Activated naive CD4-positive, alpha-beta T cell treated with anti-CD3 and anti-CD28 coated beads, Interleukin-2, amount 50 U/mL, for 16 hours (primary cell): ENCODE measurements around the gene EIF4E3.
A peak's percentile ranks its signal among the peaks of the same experiment; 100 is the strongest.

ENCODE experiments used
- DNase-seq: peaks from one replicate; pipeline ENCODE4 v3.0.0-alpha.2; 2020

EIF4E3 gene

DNA sequence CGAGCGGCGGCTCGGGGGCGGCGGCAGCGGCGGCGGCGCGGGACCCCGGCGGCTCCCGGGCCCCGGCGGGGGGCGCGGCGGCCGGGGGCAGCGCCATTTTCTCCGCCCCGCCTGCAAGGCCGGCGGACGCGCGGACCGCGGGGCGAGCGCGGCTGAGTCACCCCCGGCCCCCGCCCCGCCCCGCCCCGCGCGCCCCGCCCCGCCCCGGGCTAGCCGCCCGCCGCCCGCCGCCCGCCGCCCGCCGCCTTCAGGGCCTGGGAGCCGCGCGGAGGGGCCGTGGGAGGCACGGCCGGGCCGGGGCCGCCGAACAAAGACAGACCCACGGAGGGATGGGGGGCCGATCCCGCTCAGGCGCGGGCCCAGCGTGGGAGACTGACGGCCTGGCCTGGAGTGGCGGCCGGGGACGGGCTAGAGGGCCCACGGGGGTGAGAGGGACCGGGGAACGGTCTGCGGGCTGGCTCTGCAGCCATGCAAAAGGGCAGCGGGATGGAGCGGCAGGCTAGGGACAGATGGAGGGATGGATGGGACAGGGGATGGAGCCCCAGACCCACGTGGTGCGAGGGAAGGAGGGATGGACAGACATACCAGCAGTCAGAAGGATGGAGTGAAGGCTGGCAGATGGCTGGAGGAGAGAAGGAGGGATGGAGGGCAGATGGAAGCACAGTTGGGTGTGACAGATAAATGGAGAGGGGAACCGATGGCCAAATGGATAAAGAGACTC, at the start of gene EIF4E3:
Gene EIF4E3 (minus strand): TSS at position 132 of the 721 bp plus-strand sequence. CDS start 35 bp downstream, at position 97.
- peak; percentile 42 for DNase-seq

- no peak for DNase-seq
Measured at GRCh38 chr3:71771884-71772283, 46.7 kb upstream of the EIF4E3 start.

- DNase-seq = no peak
Measured at GRCh38 chr3:71771126-71771525, 45.9 kb upstream of the EIF4E3 start.

DNA sequence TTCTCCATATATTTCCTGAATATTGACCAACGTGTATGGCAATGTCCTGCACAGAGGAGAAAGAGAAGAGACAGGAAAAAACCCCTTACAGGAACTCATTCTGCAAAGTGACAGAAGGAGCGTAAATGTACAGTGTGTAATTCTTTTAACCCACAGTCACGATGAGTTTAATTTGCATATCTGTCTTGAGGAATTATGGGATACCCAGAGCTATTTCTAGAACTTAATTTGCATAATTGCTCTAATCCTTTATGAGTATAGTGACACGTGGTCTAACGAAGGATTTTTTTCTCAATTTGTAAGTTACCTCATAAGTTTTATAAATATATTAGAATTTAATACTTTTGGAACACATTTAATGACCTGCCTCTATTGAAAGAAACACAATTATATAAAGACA, 38.2 kb upstream of the EIF4E3 start:
- no peak for DNase-seq

GRCh38 chr3:71760140-71760539, 34.9 kb upstream of the EIF4E3 start:
- no peak for DNase-seq

- no peak for DNase-seq
Measured at GRCh38 chr3:71759401-71759800, 34.2 kb upstream of the EIF4E3 start.

- no peak for DNase-seq
Measured at GRCh38 chr3:71758091-71758490, 32.9 kb upstream of the EIF4E3 start.

GRCh38 chr3:71754610-71755253, 29.5 kb upstream of the EIF4E3 start:
- DNase-seq = no peak

GRCh38 chr3:71753701-71754609, 28.8 kb upstream of the EIF4E3 start, which contains the start of gene GPR27:
GPR27 (plus strand) TSS chr3:71753855; CDS start chr3:71754050, 195 bp downstream.
- DNase-seq = peak; percentile 33

DNA sequence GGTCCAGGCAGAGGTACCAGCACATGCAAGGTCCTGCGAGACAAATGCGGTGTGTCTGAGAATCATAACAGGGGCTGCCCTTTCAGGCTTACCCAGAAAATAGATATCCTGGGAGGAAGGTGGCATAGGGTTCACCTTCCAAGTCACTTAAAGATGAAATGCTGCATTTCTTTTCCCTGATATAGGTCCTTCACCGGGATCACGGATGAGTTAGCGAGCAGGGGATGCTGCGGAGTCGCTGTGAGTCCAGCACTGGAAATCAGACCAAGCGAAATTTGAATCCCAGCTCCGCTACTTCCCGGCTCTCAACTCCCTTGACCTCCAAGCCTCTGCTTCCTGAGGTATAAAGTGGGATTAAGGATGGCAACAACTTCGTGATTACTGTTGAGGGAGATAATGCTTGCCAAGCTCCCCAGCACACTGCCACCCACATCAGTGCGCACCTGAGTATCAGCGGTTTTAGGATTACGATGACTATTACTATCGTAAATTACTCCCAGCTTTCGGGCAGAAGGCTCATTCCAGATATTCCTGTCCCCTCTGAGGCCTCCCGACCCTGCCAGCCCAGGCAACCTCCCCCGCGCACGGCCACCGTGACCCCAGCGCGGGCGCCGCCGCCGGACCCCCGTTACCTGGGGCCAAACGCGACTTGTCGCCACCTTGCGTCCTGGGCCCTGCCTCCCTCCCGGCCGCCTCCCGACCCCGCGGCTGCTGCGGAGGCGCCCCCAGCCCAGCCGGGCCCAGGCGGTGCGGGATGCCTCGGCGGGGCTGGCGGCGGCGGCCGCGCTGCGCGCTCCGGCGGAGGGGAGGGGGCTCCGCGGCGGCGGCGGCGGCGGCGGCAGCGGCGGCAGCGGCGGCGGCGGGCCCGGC, 27.9 kb upstream of the EIF4E3 start:
- DNase-seq = no peak

DNA sequence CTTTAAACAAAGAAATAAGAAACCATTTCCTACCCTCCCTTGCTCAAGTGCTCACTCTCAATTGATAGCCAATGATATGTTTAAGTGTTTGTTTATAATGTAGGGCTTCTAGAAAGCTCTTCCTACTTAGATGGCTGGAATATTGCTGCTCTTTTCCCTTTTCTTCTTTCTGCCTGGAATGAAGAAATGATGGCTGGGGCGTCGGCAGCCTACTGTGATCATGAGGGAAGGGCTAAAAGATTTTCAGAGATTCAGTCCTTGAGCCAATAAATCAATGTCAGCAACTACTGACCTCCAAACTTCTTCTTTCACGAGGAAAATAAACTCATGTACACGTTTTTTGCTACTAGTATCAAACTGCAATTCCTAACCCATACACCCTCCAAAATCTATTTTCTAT, 26.4 kb upstream of the EIF4E3 start:
- no peak for DNase-seq

GRCh38 chr3:71744738-71745137, 19.5 kb upstream of the EIF4E3 start:
- no peak for DNase-seq

GRCh38 chr3:71742621-71743020, 17.4 kb upstream of the EIF4E3 start:
- DNase-seq = no peak

- DNase-seq = no peak
Measured at GRCh38 chr3:71734881-71735280, 9.7 kb upstream of the EIF4E3 start.

DNA sequence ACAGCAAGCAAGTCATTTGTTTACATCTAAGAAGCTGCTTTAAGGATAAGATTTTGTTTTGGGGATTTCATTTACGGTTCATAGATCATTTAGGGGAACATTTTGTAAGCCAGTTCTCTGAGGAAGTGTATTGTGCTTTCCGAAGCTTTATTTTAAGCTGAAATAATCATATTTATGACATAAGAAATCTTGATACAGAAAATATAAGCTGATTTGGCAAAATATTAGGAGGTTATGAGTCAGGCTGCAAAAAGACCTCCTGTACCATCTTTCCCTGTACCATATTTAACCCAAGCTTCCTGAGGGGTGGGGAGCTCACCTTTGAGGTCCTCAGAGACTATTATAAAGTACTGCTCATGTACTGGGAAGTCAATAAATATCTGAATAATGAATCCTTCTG, 8.1 kb upstream of the EIF4E3 start:
- no peak for DNase-seq

DNA sequence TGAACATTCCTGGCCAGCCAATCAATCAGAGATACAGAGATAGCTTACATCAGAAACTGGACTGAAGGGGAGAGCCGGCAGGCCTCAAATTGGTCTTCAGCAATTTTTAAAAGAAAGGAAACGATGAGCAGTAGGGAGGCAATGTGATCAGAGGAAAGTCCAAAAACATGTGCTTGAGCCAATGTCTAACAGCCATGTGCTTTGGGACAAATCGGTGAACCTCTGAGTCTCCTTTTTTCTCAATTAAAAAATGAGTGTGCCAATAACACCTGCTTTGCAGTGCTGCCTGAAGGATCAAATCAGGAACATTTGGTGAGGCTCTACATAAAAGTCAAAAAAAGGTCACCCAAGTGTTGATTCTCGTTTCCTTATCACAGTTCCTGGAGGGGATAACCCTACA, 7.4 kb upstream of the EIF4E3 start:
- no peak for DNase-seq

- no peak for DNase-seq
Measured at GRCh38 chr3:71728632-71729342, 3.6 kb upstream of the EIF4E3 start.

- DNase-seq = peak; percentile 37
Measured at GRCh38 chr3:71726146-71726545, 944 bp upstream of the EIF4E3 start.

- peak; percentile 49 for DNase-seq
Measured at GRCh38 chr3:71724584-71725270, 475 bp downstream of the EIF4E3 start.

DNA sequence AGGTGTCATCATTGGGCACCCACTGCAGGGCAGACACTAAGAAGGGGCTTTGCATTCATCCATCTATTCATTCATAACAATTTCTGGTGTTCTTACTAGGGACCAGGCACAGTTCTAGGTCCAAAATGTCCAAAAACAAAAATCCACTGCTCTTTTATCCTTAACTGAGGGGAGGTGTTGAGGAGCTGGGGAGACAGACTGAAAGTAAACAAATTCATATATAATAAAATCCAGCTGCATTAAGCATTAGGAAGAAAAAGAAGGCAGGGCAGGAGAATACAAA, 1.1 kb downstream of the EIF4E3 start:
- DNase-seq = no peak

GRCh38 chr3:71723452-71724170, 1.6 kb downstream of the EIF4E3 start:
- DNase-seq = peak; percentile 58
